Erythroblast (primary cell): ENCODE results near the gene NANP.
"Not testable (repeated sequence)": the region's sequence is repeated elsewhere in the genome, so short reads cannot be mapped to it uniquely, and the experiment has no call there.

ENCODE experiments used
- GATA1 ChIP-seq: IDR thresholded peaks from 2 replicates; pipeline ENCODE4 v1.6.1; 2011; ENCODE audit warnings: low read depth, mild to moderate bottlenecking, control low read depth, low read length, moderate library complexity
- POLR2A ChIP-seq: IDR thresholded peaks from 2 replicates; pipeline ENCODE4 v1.6.1; 2011; ENCODE audit warnings: mild to moderate bottlenecking, low read length

GRCh38 chr20:25583607-25584006 lies 40.2 kb downstream of the NANP start:
- TF ChIP-seq POLR2A, GATA1: not testable (repeated sequence)
